ENCODE measurements around the gene ATXN2L. TPM values are rescaled to one million over a fixed set of nuclear protein-coding genes. Genes with fewer than 3 reads are reported as not detected.
A peak's percentile ranks its signal among the peaks of the same experiment; 100 is the strongest.
"Not testable (repeated sequence)": the region's sequence is repeated elsewhere in the genome, so short reads cannot be mapped to it uniquely, and the experiment has no call there.

The ATXN2L gene
- total and polyA plus RNA-seq, 2 donors (not counting 1 experiment from before 2014, with no cell fraction given) = 16.4 to 52.8 TPM

- no peaks in the 10 kb centered on the region for H4K20me1 ChIP-seq (ENCODE audit: control insufficient read depth, extremely low read depth, insufficient read depth, low read length)
- TF ChIP-seq EZH2 (IDR thresholded peaks at IDR 0.05; ENCODE audit: low read length, missing control alignments) (no peak), CTCF (conservative IDR thresholded peaks at IDR 0.05 in 1 of 2, IDR thresholded peaks at IDR 0.05 in 1 of 2; ENCODE audit: low read depth in 1 of 2, low read length in 2 of 2) (no peak)
- H3K4me2 ChIP-seq (ENCODE audit: extremely low read depth, insufficient read depth, low read length) = no peak overlapping the region
- H3K27me3 ChIP-seq (ENCODE audit: control insufficient read depth, insufficient read depth, low read length) = no peaks in the 10 kb centered on the region
- H3K4me1 ChIP-seq (ENCODE audit: control insufficient read depth, extremely low read depth, insufficient read depth, low read length) = peaks cover 6% of the 10 kb centered on the region
- no peak overlapping the region for H3K27ac ChIP-seq (ENCODE audit: insufficient read depth, low read length)
- H2AFZ ChIP-seq (ENCODE audit: low read length) = no peak overlapping the region
- no peak overlapping the region for H3K9ac ChIP-seq (ENCODE audit: insufficient read depth, low read length)
- H3K36me3 ChIP-seq (ENCODE audit: control insufficient read depth, insufficient read depth, low read length) = no peaks in the 10 kb centered on the region
- no peaks in the 10 kb centered on the region for H3K79me2 ChIP-seq (ENCODE audit: control insufficient read depth, insufficient read depth, low read length)
- no peaks in the 10 kb centered on the region for H3K9me3 ChIP-seq (ENCODE audit: control insufficient read depth, insufficient read depth, low read depth, low read length)
- no peak for DNase-seq (ENCODE audit: low read depth in 2 of 2)
- H3K4me3 ChIP-seq (replicated peaks in 1 of 4; ENCODE audit: control extremely low read depth in 1 of 4, insufficient read depth in 1 of 4, low read depth in 3 of 4, low read length in 4 of 4) = no peak overlapping the region
Observed at GRCh38 chr16:28880955-28881354, 58.2 kb downstream of the ATXN2L start.

GRCh38 chr16:28881565-28881964 lies 58.8 kb downstream of the ATXN2L start:
- not testable (repeated sequence) for H3K27me3 ChIP-seq (ENCODE audit: control insufficient read depth, insufficient read depth, low read length); H3K4me2 ChIP-seq (ENCODE audit: extremely low read depth, insufficient read depth, low read length); H3K4me3 ChIP-seq (replicated peaks in 1 of 4; ENCODE audit: control extremely low read depth in 1 of 4, insufficient read depth in 1 of 4, low read depth in 3 of 4, low read length in 4 of 4); H3K4me1 ChIP-seq (ENCODE audit: control insufficient read depth, extremely low read depth, insufficient read depth, low read length); H3K9me3 ChIP-seq (ENCODE audit: control insufficient read depth, insufficient read depth, low read depth, low read length); DNase-seq (ENCODE audit: low read depth in 2 of 2); H3K36me3 ChIP-seq (ENCODE audit: control insufficient read depth, insufficient read depth, low read length); H4K20me1 ChIP-seq (ENCODE audit: control insufficient read depth, extremely low read depth, insufficient read depth, low read length); H3K27ac ChIP-seq (ENCODE audit: insufficient read depth, low read length); H3K9ac ChIP-seq (ENCODE audit: insufficient read depth, low read length); H2AFZ ChIP-seq (ENCODE audit: low read length); H3K79me2 ChIP-seq (ENCODE audit: control insufficient read depth, insufficient read depth, low read length)

GRCh38 chr16:28882551-28883160 lies 59.9 kb downstream of the ATXN2L start:
- no peaks in the 10 kb centered on the region for H3K27me3 ChIP-seq (ENCODE audit: control insufficient read depth, insufficient read depth, low read length)
- peaks cover 6% of the 10 kb centered on the region for H3K4me1 ChIP-seq (ENCODE audit: control insufficient read depth, extremely low read depth, insufficient read depth, low read length)
- H3K27ac ChIP-seq (ENCODE audit: insufficient read depth, low read length) = no peak overlapping the region
- H3K36me3 ChIP-seq (ENCODE audit: control insufficient read depth, insufficient read depth, low read length) = no peaks in the 10 kb centered on the region
- peak in 1 of 2 donors; percentile 20 for DNase-seq (ENCODE audit: low read depth in 2 of 2)
- H3K9me3 ChIP-seq (ENCODE audit: control insufficient read depth, insufficient read depth, low read depth, low read length) = no peaks in the 10 kb centered on the region
- no peak overlapping the region for H2AFZ ChIP-seq (ENCODE audit: low read length)
- H3K4me2 ChIP-seq (ENCODE audit: extremely low read depth, insufficient read depth, low read length) = no peak overlapping the region
- TF ChIP-seq EZH2 (IDR thresholded peaks at IDR 0.05; ENCODE audit: low read length, missing control alignments) (no peak), CTCF (conservative IDR thresholded peaks at IDR 0.05 in 1 of 2, IDR thresholded peaks at IDR 0.05 in 1 of 2; ENCODE audit: low read depth in 1 of 2, low read length in 2 of 2) (no peak)
- H3K79me2 ChIP-seq (ENCODE audit: control insufficient read depth, insufficient read depth, low read length) = no peaks in the 10 kb centered on the region
- no peak overlapping the region for H3K9ac ChIP-seq (ENCODE audit: insufficient read depth, low read length)
- H4K20me1 ChIP-seq (ENCODE audit: control insufficient read depth, extremely low read depth, insufficient read depth, low read length) = no peaks in the 10 kb centered on the region
- H3K4me3 ChIP-seq (replicated peaks in 1 of 4; ENCODE audit: control extremely low read depth in 1 of 4, insufficient read depth in 1 of 4, low read depth in 3 of 4, low read length in 4 of 4) = no peak overlapping the region
